PC-9 (cell line): ENCODE results near the gene CEP57L1.

Experiments
- CTCF ChIP-seq: fragments of 200-600 bp; sonication (generic); conservative IDR thresholded peaks from 2 replicates; pipeline ENCODE4 v1.6.1; 2017; ENCODE audit warnings: mixed run types, antibody characterized with exemption, mild to moderate bottlenecking, moderate library complexity
- EZH2 ChIP-seq: fragments of 200-600 bp; sonication (generic); IDR thresholded peaks from 2 replicates; pipeline ENCODE4 v1.8.0; 2017; ENCODE audit warnings: antibody characterized with exemption, low read depth

DNA sequence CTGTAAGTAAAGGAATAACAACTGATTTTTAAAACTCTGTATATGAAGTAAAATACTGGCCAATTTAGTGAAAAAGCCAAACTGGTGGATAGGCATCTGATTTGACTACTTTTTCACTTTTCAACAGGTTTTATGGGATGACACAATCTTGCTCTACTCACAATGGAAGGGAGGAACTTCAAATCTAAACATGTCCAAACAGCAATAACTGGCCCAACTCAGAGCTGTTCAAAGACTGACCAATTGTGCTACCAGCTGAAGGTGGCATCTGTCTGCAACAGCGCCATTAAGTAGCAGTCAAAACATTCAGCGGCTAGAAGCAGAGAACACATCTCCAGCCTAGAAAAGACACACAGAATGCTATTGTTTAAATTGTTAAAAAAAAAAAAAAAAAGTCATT, 45.3 kb upstream of the CEP57L1 start:
- no peak for TF ChIP-seq CTCF
- TF ChIP-seq EZH2, result no peak
